NCI-H2029 (cell line): ENCODE results near the gene GUF1.
A peak's percentile ranks its signal among the peaks of the same experiment; 100 is the strongest.
"Not testable (repeated sequence)": the region's sequence is repeated elsewhere in the genome, so short reads cannot be mapped to it uniquely, and the experiment has no call there.

Experiments used
- DNase-seq: peaks from one replicate; lab custom pipeline; 2025; lab: John Stamatoyannopoulos, UW

Gene GUF1

DNA sequence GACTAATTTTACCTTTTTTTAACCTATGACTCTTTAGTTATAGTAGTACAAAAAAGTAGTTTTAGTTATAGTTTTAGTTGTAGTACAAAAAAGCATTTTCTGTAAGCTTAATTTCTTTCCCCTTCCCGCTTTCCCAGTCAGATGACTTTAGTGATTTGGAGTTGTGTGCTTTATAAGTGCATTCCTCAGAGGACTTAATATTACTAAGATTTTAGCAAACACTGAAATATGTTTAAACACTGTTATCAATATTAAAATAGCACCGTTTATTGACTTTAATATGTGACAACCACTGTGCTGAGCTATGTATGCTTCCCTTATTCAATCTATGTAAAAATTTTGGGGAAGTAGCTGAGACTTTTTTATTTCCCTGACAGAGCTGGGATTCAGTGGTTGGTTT lies 22.8 kb downstream of the GUF1 start:
- DNase-seq = no peak

DNA sequence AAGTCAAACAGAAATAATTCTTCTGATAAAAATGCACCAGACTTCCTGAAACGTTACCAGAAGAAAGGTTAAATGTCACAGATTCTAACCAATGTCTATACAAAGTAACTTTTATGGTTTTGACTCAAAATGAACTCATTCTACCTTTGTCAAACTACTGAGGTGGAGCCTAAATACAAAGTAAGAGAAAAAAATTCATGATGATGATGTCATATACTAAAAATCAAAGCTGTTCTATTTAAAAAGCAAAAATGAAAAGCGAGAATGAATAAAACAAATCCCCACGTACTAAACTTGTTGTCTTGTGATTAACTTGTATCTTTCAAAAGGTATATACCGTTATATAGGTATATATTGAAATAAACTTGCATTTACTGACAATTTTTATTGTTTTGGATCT lies 26.5 kb downstream of the GUF1 start:
- DNase-seq = no peak

DNA sequence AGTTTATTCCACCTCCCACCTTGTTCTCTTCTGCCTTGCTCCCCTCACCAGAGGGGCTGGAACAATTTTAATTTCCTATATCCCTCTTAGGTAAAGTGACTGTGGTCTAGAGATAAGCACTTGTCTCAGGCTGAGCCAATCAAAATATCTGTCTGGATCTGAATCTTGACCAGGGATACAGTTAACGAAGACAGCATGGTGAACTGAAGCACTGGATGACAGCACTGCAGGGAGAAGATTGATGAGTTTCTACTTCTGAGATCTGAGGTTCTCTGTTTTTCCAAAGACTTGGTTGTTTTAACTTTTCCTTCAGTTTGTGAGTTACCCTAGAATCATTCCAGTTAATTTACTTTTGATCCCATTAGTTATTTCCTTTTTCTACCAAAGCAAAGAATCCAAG lies 34.9 kb downstream of the GUF1 start:
- DNase-seq = no peak

DNA sequence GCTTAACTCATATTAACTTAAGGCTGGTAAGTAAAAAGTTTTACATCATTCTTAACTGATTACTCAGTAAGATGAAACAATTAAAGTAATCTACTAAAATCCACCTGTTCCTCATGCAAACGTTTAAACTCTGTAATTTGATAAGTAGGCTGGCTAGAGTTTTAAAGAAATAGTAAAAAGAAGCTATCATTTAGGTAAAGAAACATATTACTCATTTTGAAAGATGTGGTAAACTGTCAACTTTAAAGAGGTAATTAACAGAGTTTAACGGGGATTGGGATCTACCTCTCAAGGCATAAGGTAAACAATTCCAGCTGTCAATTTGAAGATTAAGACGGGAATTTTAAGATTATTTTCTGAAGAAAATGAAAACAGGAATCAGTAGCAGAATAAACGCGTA lies 38.4 kb downstream of the GUF1 start:
- no peak for DNase-seq

DNA sequence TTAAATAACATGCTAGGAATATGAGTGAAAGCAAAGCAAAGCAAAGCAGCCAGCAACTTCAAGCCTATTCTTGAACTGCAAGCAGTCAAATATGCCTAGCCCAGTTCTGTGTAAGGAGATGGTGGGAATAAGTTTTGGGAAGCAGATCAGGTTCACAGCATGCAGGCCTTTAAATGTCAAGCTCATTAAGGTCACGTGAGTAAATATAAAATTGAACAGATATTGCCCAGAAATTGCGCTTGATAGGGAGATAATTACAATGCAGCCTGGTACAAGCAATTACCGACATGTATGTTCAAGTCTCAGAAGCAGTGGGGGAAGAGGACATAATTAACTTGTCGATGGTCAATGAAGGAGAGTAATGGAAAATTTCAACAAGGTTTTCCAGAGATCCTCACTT lies 42.2 kb downstream of the GUF1 start:
- no peak for DNase-seq

DNA sequence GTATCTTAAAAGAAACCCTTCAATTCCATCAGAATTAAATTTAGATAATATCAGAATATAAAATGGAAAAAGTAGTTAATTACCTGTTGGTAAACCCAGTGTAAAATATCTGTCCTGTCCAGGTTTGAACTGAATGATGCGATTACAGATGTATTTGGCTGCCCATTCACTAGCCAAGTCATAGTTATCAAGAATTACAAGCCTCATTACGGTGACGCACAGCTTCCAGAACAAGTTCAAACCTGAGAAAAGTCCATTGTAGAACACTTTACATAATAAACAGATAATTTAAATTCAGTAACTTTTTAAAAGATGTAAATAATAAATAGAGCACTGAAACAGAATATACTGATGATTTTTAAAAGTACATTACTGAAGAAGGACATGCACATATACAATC lies 43.8 kb downstream of the GUF1 start:
- DNase-seq = no peak

DNA sequence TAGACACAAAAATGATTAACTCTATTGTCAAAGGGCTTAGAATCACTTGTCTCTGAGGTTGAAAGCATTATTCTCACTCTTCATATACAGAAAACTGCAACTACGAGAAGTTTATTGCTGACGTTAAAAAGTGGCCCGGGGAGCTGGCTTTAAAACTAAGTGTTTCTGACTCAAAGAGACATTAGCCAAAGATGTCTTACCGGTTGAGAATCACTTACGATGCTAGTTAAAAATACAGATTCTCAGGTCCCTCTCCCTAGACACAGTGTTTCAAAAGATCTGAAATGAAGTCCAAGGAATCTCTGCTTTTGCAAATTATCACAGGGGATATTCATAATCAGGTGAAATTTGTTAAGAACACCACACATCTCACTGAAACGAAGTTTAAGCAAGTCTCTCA lies 46.9 kb downstream of the GUF1 start:
- no peak for DNase-seq

DNA sequence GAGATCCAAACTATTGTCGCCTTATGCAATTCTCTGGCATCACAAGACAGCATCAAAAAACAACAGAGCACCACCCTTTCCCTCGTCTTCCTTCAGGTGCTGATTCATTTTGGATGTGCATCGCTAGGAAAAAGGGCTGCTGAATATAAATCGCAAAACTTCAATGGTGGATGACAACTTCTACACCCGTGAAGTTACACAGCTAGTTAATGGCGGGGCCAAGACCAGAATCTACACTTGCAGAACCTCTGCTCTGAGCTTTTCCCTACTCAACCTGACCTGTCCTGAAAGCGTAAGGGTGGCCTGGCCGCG lies 47.5 kb downstream of the GUF1 start:
- DNase-seq = no peak

DNA sequence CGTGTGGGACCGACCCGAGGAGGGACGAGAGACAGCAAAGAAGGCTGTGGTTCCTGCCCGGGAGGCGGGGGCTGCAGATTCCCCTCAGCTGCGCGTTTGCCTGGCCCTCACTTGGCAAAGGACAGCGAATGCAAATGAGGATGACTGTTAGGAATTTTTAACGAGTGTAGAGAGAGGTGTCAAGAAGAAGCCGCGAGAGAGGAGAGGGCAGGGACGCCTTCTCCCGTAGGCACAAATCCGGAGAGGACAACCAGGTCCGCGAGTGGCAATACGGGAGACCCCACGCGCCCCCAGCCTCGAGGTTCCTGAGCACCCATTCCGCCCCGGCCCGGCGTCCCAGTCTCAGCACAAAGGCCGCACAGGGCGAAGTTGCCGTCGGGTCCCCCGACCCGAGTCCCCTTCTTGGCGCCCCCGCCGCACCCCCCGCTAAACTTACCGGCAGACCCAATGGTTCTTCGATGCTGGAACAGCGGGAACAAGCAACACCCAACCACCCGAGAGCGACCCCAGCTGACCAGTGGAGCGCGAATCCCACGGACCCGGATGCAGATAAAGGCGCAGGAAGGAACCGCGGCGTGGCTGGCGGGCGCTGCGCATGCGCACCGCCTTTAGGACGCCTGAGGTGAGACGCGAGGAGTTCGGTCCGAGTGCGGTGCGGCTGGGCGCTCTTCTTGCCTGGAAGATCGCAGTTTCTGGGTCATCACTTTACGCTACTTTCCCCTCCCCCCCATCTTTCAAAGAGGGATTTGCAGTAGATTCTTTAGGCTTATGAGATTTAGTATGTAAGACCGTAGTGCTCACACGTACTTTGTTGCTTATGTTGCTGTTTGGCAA lies 48.0 kb downstream of the GUF1 start, which contains the start of gene GNPDA2:
GNPDA2 (minus strand) TSS at position 519 of the 834 bp plus-strand sequence. CDS start 4,349 bp downstream, outside the sequence.
- DNase-seq = peak; percentile 65

DNA sequence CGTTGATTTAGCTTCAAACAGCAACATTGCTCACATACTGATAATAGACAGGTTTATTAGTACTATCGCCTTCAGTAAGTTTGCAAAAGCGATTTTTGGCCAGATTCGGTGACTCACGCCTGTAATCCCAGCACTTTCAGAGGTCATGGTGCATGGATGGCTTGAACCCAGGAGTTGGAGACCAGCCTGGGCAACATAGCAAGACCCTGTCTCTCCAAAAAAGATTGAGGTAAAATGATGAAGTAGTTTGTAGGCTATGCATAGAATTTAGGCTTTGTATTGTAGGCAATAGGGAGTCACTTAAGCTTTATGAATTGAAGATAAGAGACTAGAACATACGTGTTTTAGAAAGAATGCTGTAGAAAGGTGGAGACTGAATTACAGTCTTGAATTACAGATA lies 49.3 kb downstream of the GUF1 start:
- DNase-seq = no peak

DNA sequence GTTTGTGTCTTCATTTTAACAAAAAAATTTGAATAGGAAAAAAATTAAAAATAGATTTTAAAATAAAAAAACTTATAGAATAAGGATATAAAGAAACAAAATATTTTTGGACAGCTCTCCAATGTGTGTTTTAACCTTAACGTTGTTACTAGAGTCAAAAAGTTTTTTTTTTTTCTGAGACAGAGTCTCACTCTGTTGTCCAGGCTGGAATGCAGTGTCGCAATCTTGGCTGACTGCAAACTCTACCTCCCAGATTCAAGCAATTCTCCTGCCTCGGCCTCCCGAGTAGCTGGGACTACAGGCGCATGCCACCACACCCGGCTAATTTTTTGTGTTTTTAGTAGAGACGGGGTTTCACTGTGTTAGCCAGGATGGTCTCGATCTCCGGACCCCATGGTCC lies 50.5 kb downstream of the GUF1 start:
- DNase-seq = not testable (repeated sequence)

DNA sequence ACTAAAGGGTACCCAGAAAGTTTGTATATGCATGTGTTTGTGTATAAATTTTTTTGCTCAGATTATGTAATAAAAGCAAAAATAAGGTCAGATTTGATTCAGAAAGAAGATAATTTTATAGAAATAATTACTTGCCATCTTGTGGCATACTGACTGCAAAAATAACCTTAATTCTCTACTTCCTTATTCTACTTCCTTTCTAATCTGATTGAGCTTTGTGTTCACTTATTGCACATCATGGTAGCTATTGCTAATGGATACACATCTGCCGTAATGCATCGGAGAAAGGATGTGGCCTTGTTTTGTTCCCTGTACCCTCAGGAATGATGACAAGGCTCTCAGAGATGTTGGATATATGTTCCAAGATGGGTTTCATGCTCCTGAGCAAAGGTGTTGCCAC lies 58.7 kb downstream of the GUF1 start:
- DNase-seq = no peak

DNA sequence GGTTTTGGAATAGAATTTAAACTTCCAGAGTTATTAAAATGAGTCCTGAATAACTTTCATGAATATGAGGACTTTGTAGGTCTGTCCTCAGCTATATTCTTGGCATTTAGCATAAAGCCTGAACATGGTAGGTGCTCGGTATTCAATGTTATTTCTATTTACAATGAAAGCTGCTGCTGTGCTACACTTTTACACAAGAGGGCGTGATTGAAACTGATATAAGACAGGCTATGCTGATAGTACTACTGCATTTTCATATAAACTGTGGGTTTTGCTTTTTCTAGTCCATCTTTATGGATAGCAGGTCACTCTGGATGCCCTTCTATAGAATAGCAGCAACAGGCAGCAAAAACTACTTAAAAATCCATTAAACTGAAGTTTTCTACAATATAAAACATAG lies 60.4 kb downstream of the GUF1 start:
- no peak for DNase-seq

DNA sequence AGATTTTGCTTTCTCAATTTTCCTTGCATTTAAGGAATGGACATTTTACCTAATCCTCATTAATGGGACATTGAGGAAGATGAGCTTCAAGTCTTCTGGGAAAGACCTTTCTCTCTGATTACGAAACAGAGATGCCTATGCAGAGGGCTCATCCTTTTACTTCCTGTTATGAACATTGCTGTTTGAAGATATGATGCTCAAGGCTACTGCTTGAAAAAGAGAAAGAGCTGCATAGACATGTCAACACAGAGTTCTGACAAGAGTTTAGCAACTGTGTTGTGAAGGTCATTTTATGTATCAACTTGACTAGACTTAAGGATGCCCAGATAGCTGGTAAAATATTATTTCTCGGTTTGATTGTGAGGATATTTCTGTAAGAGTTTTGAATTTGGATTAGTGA lies 62.0 kb downstream of the GUF1 start:
- DNase-seq = no peak
